Stimulated activated CD4-positive, alpha-beta T cell treated with anti-CD3 and anti-CD28 coated beads, Interleukin-1b, Interleukin-23, amount 100 ng/mL, for 24 hours (primary cell): ENCODE data around the gene TMEM72.

ENCODE experiments used
- DNase-seq, 4 experiments: peaks; one replicate each; pipeline ENCODE4 v3.0.0-alpha.2; 2020; ENCODE audit warnings: low read depth in 4 of 4, low spot score in 1 of 4

The TMEM72 gene

GRCh38 chr10:44966816-44967509 is 55.8 kb downstream of the TMEM72 start:
- DNase-seq = no peak

GRCh38 chr10:44967616-44968015 is 56.5 kb downstream of the TMEM72 start:
- no peak for DNase-seq

- DNase-seq = no peak
Observed at GRCh38 chr10:44968091-44968490, 57.0 kb downstream of the TMEM72 start.

- no peak for DNase-seq
Observed at GRCh38 chr10:44968500-44969400, 57.6 kb downstream of the TMEM72 start.

- no peak for DNase-seq
Observed at GRCh38 chr10:44969854-44970253, 58.7 kb downstream of the TMEM72 start.

- DNase-seq = no peak
Observed at GRCh38 chr10:44970812-44971395, 59.8 kb downstream of the TMEM72 start.

- no peak for DNase-seq
Observed at GRCh38 chr10:44971434-44971833, 60.3 kb downstream of the TMEM72 start.

- DNase-seq = no peak
Observed at GRCh38 chr10:44971935-44972757, 61.0 kb downstream of the TMEM72 start.

- no peak for DNase-seq
Observed at GRCh38 chr10:44972874-44973306, 61.8 kb downstream of the TMEM72 start.

GRCh38 chr10:44973323-44974081 is 62.4 kb downstream of the TMEM72 start:
- no peak for DNase-seq

GRCh38 chr10:44974082-44974627 is 63.0 kb downstream of the TMEM72 start:
- DNase-seq = no peak

- peak; percentile 29 to 46 (median 43) for DNase-seq
Observed at GRCh38 chr10:44974628-44975430, 63.7 kb downstream of the TMEM72 start.

GRCh38 chr10:44975431-44976331 is 64.5 kb downstream of the TMEM72 start:
- DNase-seq = no peak

GRCh38 chr10:44976352-44977198 is 65.4 kb downstream of the TMEM72 start:
- no peak for DNase-seq

GRCh38 chr10:44977287-44978212 is 66.4 kb downstream of the TMEM72 start:
- no peak for DNase-seq

- DNase-seq = no peak
Observed at GRCh38 chr10:44978213-44978569, 67.1 kb downstream of the TMEM72 start.
